GM19395 (cell line): Measurements from ENCODE around the gene B3GNT3.
"Not testable (repeated sequence)": the region's sequence is repeated elsewhere in the genome, so short reads cannot be mapped to it uniquely, and the experiment has no call there.

Source experiments
- ATAC-seq: cut with Tn5 transposase; IDR thresholded peaks from one replicate; pipeline ENCODE4 v1.9.1; 2021; ENCODE audit warnings: mild to moderate bottlenecking, moderate library complexity; ENCODE audit not compliant: unreplicated experiment

Gene B3GNT3

DNA sequence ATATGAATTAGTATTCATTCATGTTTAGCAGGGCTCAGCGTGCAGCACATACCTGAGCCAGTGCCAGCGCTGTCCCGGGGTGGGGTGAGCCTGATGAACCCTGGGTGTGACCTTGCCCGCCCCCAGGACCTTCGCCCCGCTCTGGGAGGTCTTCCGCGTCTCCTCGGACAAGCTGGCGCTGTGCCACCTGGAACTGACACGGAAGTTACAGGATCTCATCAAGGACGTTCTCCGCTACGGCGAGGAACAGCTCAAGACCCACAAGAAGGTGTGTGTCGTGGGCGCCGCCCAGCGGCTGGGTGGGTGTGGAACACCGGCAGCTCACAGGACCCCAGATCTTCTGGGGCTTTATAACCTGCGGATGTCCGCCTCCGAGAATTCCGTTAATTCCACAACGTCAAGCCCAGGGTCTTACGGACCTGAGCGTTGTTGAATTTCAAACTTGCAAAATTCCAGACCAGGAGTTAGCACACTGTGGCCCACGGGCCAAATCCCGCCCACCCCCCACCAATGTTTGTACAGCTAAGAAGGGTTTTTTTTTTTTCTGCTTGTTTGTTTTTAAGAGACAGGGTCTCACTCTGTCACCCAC lies 28.3 kb upstream of the B3GNT3 start:
- ATAC-seq, result no peak

DNA sequence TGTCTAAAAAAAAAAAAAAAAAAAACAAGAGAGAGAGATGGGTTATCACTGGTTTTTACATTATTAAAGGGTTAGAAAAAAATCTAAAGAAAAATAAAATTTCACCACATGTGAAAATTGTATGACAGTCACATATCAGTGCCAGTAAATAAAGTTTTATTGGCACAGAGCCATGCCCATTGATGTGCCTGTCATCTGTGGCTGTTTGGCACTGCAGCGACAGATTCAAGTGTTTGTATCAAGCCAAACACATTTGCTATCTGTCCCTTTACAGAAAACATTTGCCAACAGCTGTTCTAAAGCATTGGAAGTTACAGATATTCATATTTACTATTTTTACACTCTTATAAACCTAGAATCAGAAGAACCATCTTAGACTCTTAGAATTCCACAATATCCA lies 27.4 kb upstream of the B3GNT3 start:
- no peak for ATAC-seq

DNA sequence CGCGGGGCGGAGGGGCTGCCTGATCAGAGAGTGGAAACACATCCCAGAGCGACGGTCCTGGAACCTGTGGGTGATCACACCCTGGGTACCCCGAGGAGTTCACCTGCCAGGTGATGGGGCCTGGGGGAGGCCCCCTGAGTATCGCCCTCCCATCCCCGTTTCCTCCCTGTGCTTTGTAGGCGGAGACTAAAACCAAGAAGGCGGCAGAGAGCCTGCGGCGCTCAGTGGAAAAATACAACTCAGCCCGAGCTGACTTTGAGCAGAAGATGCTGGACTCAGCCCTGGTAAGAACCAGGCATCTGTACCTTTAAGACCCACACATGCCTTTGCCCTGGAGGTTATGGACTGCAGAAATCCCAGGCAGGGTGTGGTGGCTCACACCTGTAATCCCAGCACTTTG lies 24.3 kb upstream of the B3GNT3 start:
- ATAC-seq, result no peak

DNA sequence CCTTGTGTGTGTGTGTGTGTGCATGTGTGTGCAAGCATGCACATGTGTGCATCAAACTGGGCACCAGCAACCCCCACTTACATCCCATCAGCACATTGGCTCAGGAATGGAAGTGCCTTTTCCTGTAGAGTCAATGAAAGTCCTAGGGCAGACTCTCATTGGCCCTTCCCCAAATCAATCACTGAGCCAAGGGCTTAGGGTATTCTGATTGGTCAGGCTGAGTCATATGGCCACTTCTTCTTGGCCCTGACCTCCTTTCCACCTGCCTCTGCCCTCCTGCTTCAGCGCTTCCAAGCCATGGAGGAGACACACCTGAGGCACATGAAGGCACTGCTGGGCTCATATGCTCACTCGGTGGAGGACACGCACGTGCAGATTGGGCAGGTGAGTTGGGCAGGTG lies 22.8 kb upstream of the B3GNT3 start:
- no peak for ATAC-seq

DNA sequence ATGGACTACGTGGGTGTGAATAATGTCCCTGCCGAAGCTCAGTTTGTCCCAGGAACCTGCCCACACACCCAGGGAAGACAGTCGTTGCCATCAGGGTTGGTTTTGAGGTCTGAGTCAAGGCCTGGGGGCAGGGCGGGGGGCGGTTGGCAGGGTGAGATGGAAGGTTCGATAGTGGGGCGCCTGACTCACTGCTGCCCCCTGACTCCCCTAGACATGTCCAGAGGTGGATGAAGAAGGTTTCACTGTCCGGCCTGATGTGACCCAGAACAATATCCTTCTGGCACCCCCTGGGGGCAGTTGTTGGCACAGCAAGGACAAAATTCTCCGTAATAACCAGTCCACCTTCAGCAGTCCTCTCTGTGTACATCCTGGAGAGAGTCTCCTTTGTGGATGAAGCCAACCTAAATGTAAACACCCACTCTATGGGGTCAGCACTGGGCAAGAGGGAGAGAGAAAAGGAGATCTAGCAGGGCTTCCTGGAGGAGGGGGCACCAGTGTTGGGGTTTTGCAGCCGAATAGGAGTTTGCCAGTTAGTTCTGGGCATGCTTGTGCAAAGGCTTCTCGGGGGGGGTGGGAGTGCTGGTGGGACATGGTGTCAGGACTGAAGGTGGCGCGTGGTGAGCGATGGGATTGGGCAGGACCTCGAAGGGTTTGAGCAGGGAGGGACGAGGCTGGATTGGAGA lies 19.6 kb upstream of the B3GNT3 start:
- no peak for ATAC-seq

DNA sequence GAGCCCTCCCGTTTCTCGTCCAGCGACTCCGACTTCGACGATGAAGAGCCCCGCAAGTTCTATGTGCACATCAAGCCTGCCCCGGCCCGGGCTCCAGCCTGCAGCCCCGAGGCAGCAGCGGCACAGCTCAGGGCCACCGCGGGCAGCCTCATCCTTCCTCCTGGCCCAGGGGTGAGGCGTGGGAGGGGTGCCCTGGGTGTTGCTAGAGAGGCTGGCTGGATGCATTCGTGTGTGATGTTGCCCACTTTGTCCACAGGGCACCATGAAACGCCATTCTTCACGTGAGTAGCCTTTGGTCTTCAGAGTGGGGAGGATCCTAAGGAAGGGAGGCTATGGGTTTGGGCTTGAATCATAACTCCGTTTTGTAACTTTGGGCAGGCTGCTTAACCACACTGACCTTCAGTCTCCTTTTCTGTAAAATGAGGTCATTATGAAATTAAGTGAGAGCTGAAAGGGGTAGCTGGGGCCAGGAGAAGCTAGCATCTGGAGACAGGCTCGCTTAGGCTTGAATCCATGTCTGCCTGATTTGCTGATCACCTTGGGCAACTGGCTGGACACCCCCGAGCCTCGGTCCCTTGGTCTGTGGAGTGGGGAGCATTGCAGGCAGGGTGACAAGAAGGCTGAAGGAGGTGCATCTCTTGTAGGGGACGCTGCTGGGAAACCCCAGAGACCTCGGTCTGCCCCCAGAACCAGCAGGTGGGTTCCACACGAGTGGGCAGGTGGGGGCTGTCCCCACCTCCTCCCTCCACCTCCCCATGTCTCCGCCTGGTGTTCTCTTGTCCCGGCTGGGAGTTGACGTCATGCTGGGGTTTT lies 18.7 kb upstream of the B3GNT3 start:
- ATAC-seq, result peak; percentile 70

DNA sequence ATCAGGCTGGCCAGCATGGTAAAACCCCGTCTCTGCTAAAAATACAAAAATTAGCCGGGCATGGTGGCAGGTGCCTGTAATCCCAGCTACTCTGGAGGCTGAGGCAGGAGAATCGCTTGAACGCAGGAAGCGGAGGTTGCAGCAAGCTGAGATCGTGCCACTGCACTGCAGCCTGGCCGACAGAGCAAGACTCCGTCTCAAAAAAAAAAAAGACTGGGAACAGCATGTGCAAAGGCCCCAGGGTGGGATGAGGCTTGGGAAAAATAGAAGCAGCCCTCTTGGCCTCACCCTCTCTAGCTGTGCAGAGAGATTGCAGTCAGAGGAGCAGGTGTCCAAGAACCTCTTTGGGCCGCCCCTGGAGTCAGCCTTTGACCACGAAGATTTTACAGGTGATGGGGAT lies 17.1 kb upstream of the B3GNT3 start:
- not testable (repeated sequence) for ATAC-seq

DNA sequence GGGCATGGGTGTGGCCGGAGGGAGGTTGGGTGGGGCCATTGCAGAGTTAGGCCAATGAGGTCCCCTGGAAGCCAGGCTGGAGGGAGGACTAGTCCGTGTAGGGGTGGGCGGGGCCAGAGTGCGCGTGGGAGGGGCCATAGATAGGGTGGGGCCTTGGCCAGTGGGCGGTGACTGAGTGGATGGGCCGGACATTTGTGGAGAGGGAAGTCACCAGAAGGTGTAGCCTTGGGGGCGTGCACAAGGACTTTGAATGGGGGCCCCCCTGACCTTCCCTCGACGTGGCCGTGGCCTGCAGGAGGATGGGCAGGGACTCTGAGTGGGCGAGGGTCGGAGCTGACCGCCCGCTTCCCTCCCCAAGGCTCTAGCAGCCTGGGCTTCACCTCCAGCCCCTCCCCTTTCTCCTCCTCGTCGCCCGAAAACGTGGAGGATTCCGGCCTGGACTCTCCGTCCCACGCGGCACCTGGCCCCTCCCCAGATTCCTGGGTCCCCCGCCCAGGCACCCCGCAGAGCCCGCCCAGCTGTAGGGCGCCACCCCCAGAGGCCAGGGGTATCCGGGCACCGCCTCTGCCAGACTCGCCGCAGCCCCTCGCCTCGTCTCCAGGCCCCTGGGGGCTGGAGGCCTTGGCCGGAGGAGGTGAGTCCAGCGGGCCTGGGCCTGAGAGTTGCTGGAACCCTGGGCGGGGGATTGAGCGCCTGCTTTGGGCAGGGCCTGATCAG lies 16.5 kb upstream of the B3GNT3 start:
- ATAC-seq, result no peak

DNA sequence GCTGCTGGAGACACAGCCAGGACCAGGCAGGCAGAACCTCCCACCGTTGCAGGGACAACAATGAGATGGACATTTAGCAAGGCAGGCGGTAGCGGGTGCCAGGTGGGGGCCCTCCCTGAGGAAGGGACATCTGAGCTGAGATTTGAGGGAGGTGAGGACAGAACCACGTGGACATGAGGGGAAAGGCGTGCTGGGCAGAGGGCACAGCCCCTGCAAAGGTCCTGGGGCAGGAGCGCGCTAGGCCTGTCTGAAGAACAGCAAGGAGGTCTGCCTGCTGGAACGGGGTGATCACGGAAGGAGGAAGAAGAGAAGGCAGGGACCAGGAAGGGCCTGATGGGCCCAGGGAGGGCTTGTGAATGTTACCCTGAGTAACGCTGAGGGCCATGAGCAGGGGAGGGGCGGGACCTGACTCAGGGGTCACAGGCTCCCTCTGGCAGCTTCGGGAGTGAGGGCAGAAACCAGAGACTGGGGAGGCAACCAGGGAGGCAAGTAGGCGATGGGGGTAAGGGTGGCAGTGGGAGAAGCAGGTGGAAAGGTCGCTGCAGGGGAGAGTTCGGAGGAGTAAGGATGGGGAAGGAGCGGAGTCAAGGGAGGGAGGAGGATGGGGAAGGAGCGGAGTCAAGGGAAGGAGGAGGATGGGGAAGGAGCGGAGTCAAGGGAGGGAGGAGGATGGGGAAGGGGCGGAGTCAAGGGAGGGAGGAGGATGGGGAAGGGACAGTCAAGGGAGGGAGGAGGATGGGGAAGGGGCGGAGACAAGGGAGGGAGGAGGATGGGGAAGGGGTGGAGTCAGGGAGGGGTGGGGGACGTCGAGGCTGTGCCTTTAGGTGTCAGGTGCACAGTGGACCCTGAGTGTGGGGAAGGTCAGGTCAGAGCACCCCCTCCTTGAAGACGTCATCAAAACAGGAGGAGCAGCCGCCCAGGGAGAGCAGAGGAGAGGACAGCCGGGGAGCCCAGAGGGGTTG lies 15.7 kb upstream of the B3GNT3 start:
- no peak for ATAC-seq

DNA sequence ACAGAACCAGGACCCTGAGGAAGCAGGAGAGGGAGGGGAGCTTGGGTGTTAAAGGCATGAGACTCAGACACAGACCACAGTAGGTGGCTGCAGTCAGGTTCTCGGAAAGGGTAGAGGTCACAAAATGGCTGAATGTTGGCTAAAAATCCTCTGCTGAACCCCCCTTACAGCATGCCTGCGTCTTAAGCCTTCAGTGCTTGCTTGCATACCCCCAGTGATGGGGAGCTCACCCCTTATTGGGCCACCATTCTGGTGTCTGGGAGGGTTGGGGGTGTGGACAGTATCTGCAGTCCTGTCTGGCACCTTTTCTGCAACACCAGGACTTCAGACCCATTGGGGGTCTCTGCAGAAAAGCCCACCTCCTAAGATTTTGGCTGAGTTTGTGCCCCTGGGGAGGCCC lies 14.2 kb upstream of the B3GNT3 start:
- no peak for ATAC-seq

DNA sequence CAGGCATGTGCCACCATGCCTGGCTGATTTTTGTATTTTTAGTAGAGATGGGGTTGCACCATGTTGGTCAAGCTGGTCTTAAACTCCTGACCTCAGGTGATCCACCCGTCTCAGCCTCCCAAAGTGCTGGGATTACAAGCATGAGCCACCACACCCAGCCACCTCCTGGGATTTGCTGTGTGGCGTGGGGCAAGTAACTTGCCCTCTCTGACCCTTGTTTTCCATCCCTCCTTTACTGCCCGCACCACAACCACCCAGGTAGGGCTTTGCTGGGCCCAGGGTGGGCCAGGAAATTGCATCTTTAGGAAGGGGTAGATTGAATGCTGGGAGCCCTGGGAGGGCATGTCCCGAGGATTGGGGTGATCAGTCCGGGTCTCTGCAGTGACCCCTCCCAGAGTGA lies 11.2 kb upstream of the B3GNT3 start:
- not testable (repeated sequence) for ATAC-seq

DNA sequence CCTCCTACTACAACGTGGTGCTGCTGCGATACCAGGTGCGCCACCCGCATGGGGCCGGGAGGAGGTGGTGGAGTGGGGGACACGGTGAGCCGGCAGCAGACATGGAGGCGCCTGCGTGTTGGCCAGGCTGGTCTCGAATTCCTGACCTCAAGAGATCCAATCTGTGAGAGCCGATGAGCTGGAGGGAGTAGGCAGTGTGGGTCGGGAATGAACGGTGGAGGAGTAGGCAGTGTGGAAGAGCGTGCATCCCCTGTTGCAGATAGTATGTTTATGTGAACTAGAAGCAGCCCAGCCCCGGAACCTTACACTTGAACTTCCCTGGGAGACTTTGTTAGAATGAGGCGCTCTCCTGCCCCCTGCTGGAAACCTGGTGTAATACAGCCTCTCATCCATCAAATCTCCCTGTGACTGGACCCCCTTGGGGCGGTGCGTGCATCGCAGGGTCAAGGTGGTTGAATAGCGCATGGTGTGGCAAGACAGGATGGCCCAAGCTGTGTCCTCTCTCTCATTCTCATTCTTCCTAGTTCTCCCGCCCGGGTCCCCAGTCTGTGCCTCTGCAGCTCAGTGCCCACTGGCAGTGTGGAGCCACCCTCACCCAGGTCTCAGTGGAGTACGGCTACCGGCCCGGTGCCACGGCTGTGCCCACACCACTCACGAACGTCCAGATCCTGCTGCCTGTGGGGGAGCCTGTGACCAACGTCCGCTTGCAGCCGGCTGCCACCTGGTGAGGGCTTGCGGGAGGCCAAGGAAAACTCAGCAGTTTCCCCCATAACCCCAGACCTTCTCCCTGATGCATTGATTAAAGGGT lies 10.5 kb upstream of the B3GNT3 start:
- ATAC-seq, result no peak

DNA sequence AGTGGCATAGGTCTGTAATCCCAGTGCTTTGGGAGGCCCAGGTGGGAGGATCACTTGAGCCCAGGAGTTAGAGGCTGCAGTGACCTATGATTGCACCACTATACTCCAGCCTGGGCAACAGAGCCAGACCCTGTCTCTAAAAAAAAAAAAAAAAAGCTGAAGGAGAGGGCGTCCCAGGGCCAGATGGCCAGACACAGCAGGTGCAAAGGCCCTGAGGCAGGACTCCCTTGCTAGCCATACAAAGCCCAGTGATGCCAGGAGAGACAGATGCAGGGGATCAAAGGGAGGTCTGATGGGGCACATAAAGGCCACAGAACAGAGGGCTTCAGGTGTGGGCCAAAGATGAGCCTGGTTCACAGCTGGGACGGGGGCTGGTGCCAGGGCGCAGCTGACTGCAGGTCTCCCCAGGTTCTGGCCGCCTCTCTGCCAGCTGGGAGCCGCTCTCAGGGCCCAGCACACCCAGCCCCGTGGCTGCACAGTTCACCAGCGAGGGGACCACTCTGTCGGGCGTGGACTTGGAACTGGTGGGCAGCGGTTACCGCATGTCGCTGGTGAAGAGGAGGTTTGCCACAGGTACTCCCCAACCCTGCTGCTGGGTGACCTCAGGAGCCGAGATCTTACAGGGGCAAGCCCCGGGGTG lies 7.5 kb upstream of the B3GNT3 start:
- ATAC-seq, result no peak

DNA sequence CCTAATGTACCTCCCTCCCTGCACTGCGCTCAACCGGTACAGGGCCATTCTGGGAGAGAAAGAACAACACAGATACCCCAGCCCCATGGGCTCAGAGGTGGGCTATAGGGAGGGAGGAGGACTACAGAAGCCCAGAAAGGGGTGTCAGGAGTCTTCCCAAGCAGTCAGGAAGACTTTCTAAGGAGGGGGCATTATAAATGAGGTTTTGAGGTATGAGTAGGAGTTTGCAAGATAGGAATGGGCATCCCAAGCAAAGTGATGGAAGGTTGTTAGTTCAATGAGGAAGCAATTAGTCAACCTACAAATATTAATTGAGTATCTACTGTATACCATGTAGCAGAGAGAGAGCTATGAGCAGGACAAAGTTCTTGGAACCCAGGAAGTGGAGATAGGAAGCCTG lies 6.3 kb upstream of the B3GNT3 start:
- no peak for ATAC-seq

DNA sequence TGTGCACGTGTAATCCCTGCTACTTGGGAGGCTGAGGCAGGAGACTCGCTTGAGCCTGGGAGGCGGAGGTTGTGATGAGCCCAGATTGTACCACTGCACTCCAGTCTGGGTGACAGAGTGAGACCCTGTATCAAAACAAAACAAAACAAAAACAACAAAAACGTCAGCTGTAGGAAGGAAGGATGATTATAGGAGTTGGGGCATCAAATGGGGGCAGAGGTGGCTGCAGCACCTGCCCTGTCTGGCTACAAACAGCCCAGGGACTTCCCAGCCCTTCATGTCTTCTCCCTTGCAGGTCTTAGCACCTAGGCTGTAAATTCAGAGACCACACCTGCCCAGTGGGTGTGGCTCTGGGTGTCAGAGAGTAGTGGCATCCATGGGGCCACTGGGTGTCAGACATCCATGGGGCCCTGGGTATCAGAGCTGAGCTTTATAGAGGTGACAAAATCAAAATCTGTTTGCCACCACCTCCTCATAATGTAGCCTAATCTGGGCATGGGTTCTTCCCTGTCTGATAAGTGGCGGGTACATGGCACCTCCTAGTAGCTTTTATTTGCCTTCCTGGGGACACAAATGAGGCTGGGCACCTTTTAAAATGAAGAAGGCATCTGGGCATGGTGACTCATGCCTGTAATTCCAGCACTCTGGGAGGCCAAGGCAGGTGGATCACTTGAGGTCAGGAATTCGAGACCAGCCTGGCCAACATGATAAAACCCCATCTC lies 4.7 kb upstream of the B3GNT3 start:
- ATAC-seq, result no peak

DNA sequence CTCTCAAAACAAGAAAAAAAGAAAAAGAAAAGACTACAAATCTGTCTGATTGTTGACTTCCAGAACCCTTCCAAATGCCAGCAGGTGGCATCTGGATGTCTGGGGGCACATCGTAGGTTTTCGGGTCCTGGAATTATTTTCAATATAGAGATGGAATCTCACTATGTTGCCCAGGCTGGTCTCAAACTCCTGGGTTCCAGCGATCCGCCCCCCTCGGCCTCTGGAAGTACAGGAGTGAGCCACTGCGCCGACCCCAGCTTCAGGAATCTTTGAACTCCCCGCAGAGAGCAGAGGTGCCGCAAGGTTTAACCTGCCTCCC lies 567 bp upstream of the B3GNT3 start:
- ATAC-seq, result no peak

DNA sequence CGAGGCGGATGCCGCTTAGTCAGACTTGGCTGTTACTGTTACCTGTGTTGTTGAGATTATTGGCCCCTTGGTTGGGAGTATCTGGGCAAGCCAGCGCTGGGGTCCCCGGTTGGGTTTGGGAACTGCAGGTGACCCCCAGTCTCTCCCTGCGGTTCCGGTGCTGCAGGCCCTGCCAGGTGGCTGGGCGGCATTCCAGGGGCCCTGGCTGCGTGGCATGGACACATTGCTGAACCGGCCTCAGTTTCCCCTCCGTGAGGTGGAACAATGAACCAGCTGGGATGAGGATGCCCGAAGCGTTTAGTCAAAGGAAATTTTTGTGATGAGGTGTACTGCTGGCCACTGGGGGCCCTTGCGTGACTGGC lies 538 bp downstream of the B3GNT3 start:
- no peak for ATAC-seq

DNA sequence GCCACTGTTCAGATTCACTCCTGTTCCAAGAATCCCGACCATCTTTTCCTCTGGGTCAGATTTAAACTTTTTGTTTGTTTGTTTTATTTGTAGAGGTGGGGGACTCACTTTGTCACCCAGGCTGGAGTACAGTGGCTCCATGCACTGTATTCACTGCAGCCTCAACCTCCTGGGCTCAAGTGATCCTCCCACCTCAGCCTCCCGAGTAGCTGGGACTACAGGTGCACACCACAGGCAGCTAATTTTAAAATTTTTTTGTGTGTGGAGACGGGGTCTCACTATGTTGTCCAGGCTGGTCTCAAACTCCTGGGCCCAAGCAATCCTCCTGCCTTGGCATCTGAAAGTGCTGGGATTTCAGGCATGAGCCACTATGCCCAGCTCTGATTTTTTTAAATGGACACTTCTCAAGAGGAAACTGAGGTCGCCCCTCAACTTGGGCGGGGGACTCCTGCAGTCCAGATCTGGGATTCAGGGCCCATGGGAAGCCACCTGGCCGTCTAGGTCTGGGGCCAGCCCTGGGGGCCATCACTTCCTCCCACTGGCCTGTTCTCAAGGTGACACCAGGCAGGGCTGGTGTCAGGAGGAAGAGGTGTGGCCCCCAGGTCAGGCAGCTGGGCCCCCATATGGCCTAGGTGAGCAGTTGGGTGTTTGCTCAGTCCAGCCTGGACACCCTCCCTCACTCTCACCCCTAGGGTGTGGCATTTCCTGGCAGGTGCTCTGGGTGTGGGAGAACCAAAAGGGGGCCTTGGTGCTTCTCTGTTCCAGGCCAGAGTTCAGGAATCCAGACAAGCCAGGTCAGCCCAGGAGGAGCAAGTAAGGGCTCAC lies 1.3 kb downstream of the B3GNT3 start:
- no peak for ATAC-seq
